ENCODE measurements around the gene TUB.

DNA sequence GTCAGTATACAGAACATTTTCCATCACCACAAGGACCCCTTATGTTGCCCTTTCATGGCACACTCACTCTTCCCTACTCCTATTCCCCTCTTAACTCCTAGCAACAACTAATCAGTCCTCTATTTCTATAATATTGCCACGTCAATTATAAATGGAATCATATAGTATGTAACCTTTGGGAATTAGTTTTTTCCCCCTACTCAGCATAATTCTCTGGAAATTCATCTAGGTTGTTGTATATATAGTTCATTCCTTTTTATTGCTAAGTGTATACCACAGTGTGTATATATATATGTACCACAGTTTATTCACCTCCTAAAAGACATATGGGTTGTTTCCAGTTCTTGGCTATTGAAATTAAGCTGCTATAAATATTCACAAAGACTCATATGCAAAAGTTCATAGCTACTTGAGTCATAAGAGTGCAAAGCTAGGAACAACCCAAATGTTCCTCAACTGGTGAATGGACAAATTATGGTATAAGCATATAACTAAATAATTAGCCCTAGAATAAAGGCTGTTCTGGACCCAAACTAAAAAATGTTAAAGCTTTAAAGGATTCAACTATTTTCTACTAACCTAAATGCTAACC, 41.3 kb downstream of the TUB start:
- no peak for TF ChIP-seq EZH2 (IDR thresholded peaks at IDR 0.05; ENCODE audit: low read depth)
- TF ChIP-seq, protein P1, sequence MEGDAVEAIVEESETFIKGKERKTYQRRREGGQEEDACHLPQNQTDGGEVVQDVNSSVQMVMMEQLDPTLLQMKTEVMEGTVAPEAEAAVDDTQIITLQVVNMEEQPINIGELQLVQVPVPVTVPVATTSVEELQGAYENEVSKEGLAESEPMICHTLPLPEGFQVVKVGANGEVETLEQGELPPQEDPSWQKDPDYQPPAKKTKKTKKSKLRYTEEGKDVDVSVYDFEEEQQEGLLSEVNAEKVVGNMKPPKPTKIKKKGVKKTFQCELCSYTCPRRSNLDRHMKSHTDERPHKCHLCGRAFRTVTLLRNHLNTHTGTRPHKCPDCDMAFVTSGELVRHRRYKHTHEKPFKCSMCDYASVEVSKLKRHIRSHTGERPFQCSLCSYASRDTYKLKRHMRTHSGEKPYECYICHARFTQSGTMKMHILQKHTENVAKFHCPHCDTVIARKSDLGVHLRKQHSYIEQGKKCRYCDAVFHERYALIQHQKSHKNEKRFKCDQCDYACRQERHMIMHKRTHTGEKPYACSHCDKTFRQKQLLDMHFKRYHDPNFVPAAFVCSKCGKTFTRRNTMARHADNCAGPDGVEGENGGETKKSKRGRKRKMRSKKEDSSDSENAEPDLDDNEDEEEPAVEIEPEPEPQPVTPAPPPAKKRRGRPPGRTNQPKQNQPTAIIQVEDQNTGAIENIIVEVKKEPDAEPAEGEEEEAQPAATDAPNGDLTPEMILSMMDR (conservative IDR thresholded peaks at IDR 0.05), result no peak
